Measurements from ENCODE around the gene SEC61A2.

Gene SEC61A2

GRCh38 chr10:12200850-12201249 is 71.4 kb downstream of the SEC61A2 start:
- Histone ChIP-seq H3K9me3 (replicated peaks; ENCODE audit: insufficient read depth, low read length) (no peaks in the 10 kb centered on the region), H3K9me2 (replicated peaks; ENCODE audit: insufficient read depth, low read length) (no peaks in the 10 kb centered on the region), H2AFZ (ENCODE audit: low read length) (no peak overlapping the region), H3K27me3 (replicated peaks; ENCODE audit: insufficient read depth, low read length) (no peaks in the 10 kb centered on the region), H3K9ac (ENCODE audit: low read length) (no peak overlapping the region), H3K4me2 (ENCODE audit: low read depth, low read length) (no peak overlapping the region), H3K36me3 (replicated peaks; ENCODE audit: insufficient read depth, low read length) (0 out of 2 replicates have a peak, but pooled peaks cover 5% of the 10 kb centered on the region), H4K20me1 (ENCODE audit: insufficient read depth, low read length) (peaks cover 4% of the 10 kb centered on the region; the same call in 1 of the 2 replicates), H3K4me1 (ENCODE audit: low read length) (peaks cover 5% of the 10 kb centered on the region), H3K27ac (ENCODE audit: low read length) (no peak overlapping the region), H3F3A (ENCODE audit: insufficient read depth, low read length) (0 out of 2 replicates have a peak, but pooled peaks cover 6% of the 10 kb centered on the region), H3K79me2 (ENCODE audit: low read length) (peaks cover 93% of the 10 kb centered on the region), H3K4me3 (ENCODE audit: low read length) (no peak overlapping the region)
- DNase-seq: no peak
- TF ChIP-seq EZH2 (optimal IDR thresholded peaks at IDR 0.05; ENCODE audit: low read depth, low read length) (no peak), EZH2phosphoT487 (IDR thresholded peaks at IDR 0.05; ENCODE audit: low read length) (no peak), CTCF (IDR thresholded peaks at IDR 0.05; ENCODE audit: low read length) (no peak)

GRCh38 chr10:12201543-12201942 is 72.1 kb downstream of the SEC61A2 start:
- H4K20me1 ChIP-seq (ENCODE audit: insufficient read depth, low read length): peaks cover 4% of the 10 kb centered on the region; the same call in 1 of the 2 replicates
- H3K4me3 ChIP-seq (ENCODE audit: low read length): no peak overlapping the region
- H2AFZ ChIP-seq (ENCODE audit: low read length): no peak overlapping the region
- TF ChIP-seq EZH2 (optimal IDR thresholded peaks at IDR 0.05; ENCODE audit: low read depth, low read length) (no peak), CTCF (IDR thresholded peaks at IDR 0.05; ENCODE audit: low read length) (no peak), EZH2phosphoT487 (IDR thresholded peaks at IDR 0.05; ENCODE audit: low read length) (no peak)
- peaks cover 95% of the 10 kb centered on the region for H3K79me2 ChIP-seq (ENCODE audit: low read length)
- no peak overlapping the region for H3K27ac ChIP-seq (ENCODE audit: low read length)
- no peak for DNase-seq
- H3K4me1 ChIP-seq (ENCODE audit: low read length): peaks cover 5% of the 10 kb centered on the region
- no peaks in the 10 kb centered on the region for H3K9me2 ChIP-seq (replicated peaks; ENCODE audit: insufficient read depth, low read length)
- 0 out of 2 replicates have a peak, but pooled peaks cover 2% of the 10 kb centered on the region for H3F3A ChIP-seq (ENCODE audit: insufficient read depth, low read length)
- 0 out of 2 replicates have a peak, but pooled peaks cover 5% of the 10 kb centered on the region for H3K36me3 ChIP-seq (replicated peaks; ENCODE audit: insufficient read depth, low read length)
- H3K4me2 ChIP-seq (ENCODE audit: low read depth, low read length): no peak overlapping the region
- H3K27me3 ChIP-seq (replicated peaks; ENCODE audit: insufficient read depth, low read length): no peaks in the 10 kb centered on the region
- no peak overlapping the region for H3K9ac ChIP-seq (ENCODE audit: low read length)
- H3K9me3 ChIP-seq (replicated peaks; ENCODE audit: insufficient read depth, low read length): no peaks in the 10 kb centered on the region

GRCh38 chr10:12202226-12202625 is 72.7 kb downstream of the SEC61A2 start:
- TF ChIP-seq EZH2 (optimal IDR thresholded peaks at IDR 0.05; ENCODE audit: low read depth, low read length) (no peak), CTCF (IDR thresholded peaks at IDR 0.05; ENCODE audit: low read length) (no peak), EZH2phosphoT487 (IDR thresholded peaks at IDR 0.05; ENCODE audit: low read length) (no peak)
- H3K9ac ChIP-seq (ENCODE audit: low read length): no peak overlapping the region
- H3K4me2 ChIP-seq (ENCODE audit: low read depth, low read length): no peak overlapping the region
- no peak for DNase-seq
- peaks cover 92% of the 10 kb centered on the region for H3K79me2 ChIP-seq (ENCODE audit: low read length)
- no peak overlapping the region for H2AFZ ChIP-seq (ENCODE audit: low read length)
- H3F3A ChIP-seq (ENCODE audit: insufficient read depth, low read length): no peaks in the 10 kb centered on the region
- no peak overlapping the region for H3K27ac ChIP-seq (ENCODE audit: low read length)
- 0 out of 2 replicates have a peak, but pooled peaks cover 5% of the 10 kb centered on the region for H3K36me3 ChIP-seq (replicated peaks; ENCODE audit: insufficient read depth, low read length)
- H3K27me3 ChIP-seq (replicated peaks; ENCODE audit: insufficient read depth, low read length): no peaks in the 10 kb centered on the region
- no peaks in the 10 kb centered on the region for H3K9me3 ChIP-seq (replicated peaks; ENCODE audit: insufficient read depth, low read length)
- peaks cover 5% of the 10 kb centered on the region for H3K4me1 ChIP-seq (ENCODE audit: low read length)
- peaks cover 4% of the 10 kb centered on the region; the same call in 1 of the 2 replicates for H4K20me1 ChIP-seq (ENCODE audit: insufficient read depth, low read length)
- no peaks in the 10 kb centered on the region for H3K9me2 ChIP-seq (replicated peaks; ENCODE audit: insufficient read depth, low read length)
- no peak overlapping the region for H3K4me3 ChIP-seq (ENCODE audit: low read length)

All from MM.1S (cell line).